ENCODE results near the gene FBXO17. TPM values are rescaled to one million over a fixed set of nuclear protein-coding genes. Genes with fewer than 3 reads are reported as not detected.

The FBXO17 gene
- total and polyA plus RNA-seq, 4 donors, result 8.3 to 33.0 (median 24.8) TPM

- DNase-seq (peak in 1 of 2 donors; percentile 50), ATAC-seq (ENCODE audit: low FRiP score) (no peak)
- intact Hi-C loops (cut with DNase I), result no loop called here
- Histone ChIP-seq H3K36me3 (ENCODE audit: control insufficient read depth in 1 of 2, insufficient read depth in 2 of 2, low read length in 1 of 2) (no peaks in the 10 kb centered on the region), H3K27ac (ENCODE audit: low read depth in 1 of 2, low read length in 2 of 2) (no peak overlapping the region), H3K27me3 (ENCODE audit: control insufficient read depth in 1 of 2, insufficient read depth in 2 of 2, low read length in 1 of 2) (no peaks in the 10 kb centered on the region), H3K4me3 (ENCODE audit: low read length in 2 of 2) (no peak overlapping the region), H3K4me1 (ENCODE audit: control insufficient read depth in 1 of 2, insufficient read depth in 2 of 2, low read length in 2 of 2) (no peaks in the 10 kb centered on the region), H3K9me3 (ENCODE audit: control insufficient read depth, low read length) (no peaks in the 10 kb centered on the region)
- WGBS, 2 donors, result 87 to 89% methylated on average over 10 of the region's 10 CpGs
Measured at GRCh38 chr19:38918526-38918925, 57.0 kb downstream of the FBXO17 start.

GRCh38 chr19:38917921-38918491 lies 57.5 kb downstream of the FBXO17 start:
- WGBS, 2 donors, result 72 to 83% methylated on average over 13 of the region's 13 CpGs
- no peaks in the 10 kb centered on the region for H3K36me3 ChIP-seq (ENCODE audit: control insufficient read depth in 1 of 2, insufficient read depth in 2 of 2, low read length in 1 of 2)
- H3K4me3 ChIP-seq (ENCODE audit: low read length in 2 of 2), result no peak overlapping the region
- no peaks in the 10 kb centered on the region for H3K9me3 ChIP-seq (ENCODE audit: control insufficient read depth, low read length)
- intact Hi-C loops (cut with DNase I), result no loop called here
- peak in 1 of 2 donors; percentile 64 for DNase-seq
- no peaks in the 10 kb centered on the region for H3K4me1 ChIP-seq (ENCODE audit: control insufficient read depth in 1 of 2, insufficient read depth in 2 of 2, low read length in 2 of 2)
- no peak overlapping the region for H3K27ac ChIP-seq (ENCODE audit: low read depth in 1 of 2, low read length in 2 of 2)
- ATAC-seq (ENCODE audit: low FRiP score), result no peak
- H3K27me3 ChIP-seq (ENCODE audit: control insufficient read depth in 1 of 2, insufficient read depth in 2 of 2, low read length in 1 of 2), result no peaks in the 10 kb centered on the region

- Histone ChIP-seq H3K36me3 (ENCODE audit: control insufficient read depth in 1 of 2, insufficient read depth in 2 of 2, low read length in 1 of 2) (no peaks in the 10 kb centered on the region), H3K4me3 (ENCODE audit: low read length in 2 of 2) (no peak overlapping the region), H3K9me3 (ENCODE audit: control insufficient read depth, low read length) (no peaks in the 10 kb centered on the region), H3K27me3 (ENCODE audit: control insufficient read depth in 1 of 2, insufficient read depth in 2 of 2, low read length in 1 of 2) (no peaks in the 10 kb centered on the region), H3K27ac (ENCODE audit: low read depth in 1 of 2, low read length in 2 of 2) (no peak overlapping the region), H3K4me1 (ENCODE audit: control insufficient read depth in 1 of 2, insufficient read depth in 2 of 2, low read length in 2 of 2) (no peaks in the 10 kb centered on the region)
- 82 to 85% methylated on average over 9 of the region's 9 CpGs for WGBS, 2 donors
- DNase-seq, result peak in 1 of 2 donors; percentile 69
- intact Hi-C loops (cut with DNase I), result no loop called here
- ATAC-seq (ENCODE audit: low FRiP score), result no peak
Measured at GRCh38 chr19:38917516-38917915, 58.0 kb downstream of the FBXO17 start.

GRCh38 chr19:38915329-38916321 lies 59.9 kb downstream of the FBXO17 start:
- Histone ChIP-seq H3K9me3 (ENCODE audit: control insufficient read depth, low read length) (no peaks in the 10 kb centered on the region), H3K27ac (ENCODE audit: low read depth in 1 of 2, low read length in 2 of 2) (no peak overlapping the region), H3K4me1 (ENCODE audit: control insufficient read depth in 1 of 2, insufficient read depth in 2 of 2, low read length in 2 of 2) (no peaks in the 10 kb centered on the region), H3K27me3 (ENCODE audit: control insufficient read depth in 1 of 2, insufficient read depth in 2 of 2, low read length in 1 of 2) (no peaks in the 10 kb centered on the region), H3K4me3 (ENCODE audit: low read length in 2 of 2) (no peak overlapping the region), H3K36me3 (ENCODE audit: control insufficient read depth in 1 of 2, insufficient read depth in 2 of 2, low read length in 1 of 2) (no peaks in the 10 kb centered on the region)
- WGBS, 2 donors, result 91% methylated on average over 42 to 44 of the region's 44 CpGs
- intact Hi-C loops (cut with DNase I), result no loop called here
- DNase-seq (peak in 1 of 2 donors; percentile 73), ATAC-seq (ENCODE audit: low FRiP score) (no peak)

GRCh38 chr19:38913958-38914357 lies 61.6 kb downstream of the FBXO17 start:
- Histone ChIP-seq H3K4me1 (ENCODE audit: control insufficient read depth in 1 of 2, insufficient read depth in 2 of 2, low read length in 2 of 2) (no peaks in the 10 kb centered on the region), H3K27ac (ENCODE audit: low read depth in 1 of 2, low read length in 2 of 2) (no peak overlapping the region), H3K27me3 (ENCODE audit: control insufficient read depth in 1 of 2, insufficient read depth in 2 of 2, low read length in 1 of 2) (no peaks in the 10 kb centered on the region), H3K9me3 (ENCODE audit: control insufficient read depth, low read length) (no peaks in the 10 kb centered on the region), H3K36me3 (ENCODE audit: control insufficient read depth in 1 of 2, insufficient read depth in 2 of 2, low read length in 1 of 2) (no peaks in the 10 kb centered on the region), H3K4me3 (ENCODE audit: low read length in 2 of 2) (no peak overlapping the region)
- ATAC-seq (ENCODE audit: low FRiP score) (no peak), DNase-seq (peak in 1 of 2 donors; percentile 63)
- intact Hi-C loops (cut with DNase I), result no loop called here
- WGBS, 2 donors, result 94 to 96% methylated on average over 8 of the region's 8 CpGs

GRCh38 chr19:38912600-38913514 lies 62.7 kb downstream of the FBXO17 start:
- Histone ChIP-seq H3K9me3 (ENCODE audit: control insufficient read depth, low read length) (no peaks in the 10 kb centered on the region), H3K4me3 (ENCODE audit: low read length in 2 of 2) (no peak overlapping the region), H3K27me3 (ENCODE audit: control insufficient read depth in 1 of 2, insufficient read depth in 2 of 2, low read length in 1 of 2) (no peaks in the 10 kb centered on the region), H3K4me1 (ENCODE audit: control insufficient read depth in 1 of 2, insufficient read depth in 2 of 2, low read length in 2 of 2) (no peaks in the 10 kb centered on the region), H3K27ac (ENCODE audit: low read depth in 1 of 2, low read length in 2 of 2) (no peak overlapping the region), H3K36me3 (ENCODE audit: control insufficient read depth in 1 of 2, insufficient read depth in 2 of 2, low read length in 1 of 2) (no peaks in the 10 kb centered on the region)
- DNase-seq (no peak), ATAC-seq (ENCODE audit: low FRiP score) (no peak)
- intact Hi-C loops (cut with DNase I), result no loop called here
- WGBS, 2 donors, result 76 to 77% methylated on average over 12 of the region's 12 CpGs

- peak; percentile 17 for ATAC-seq (ENCODE audit: low FRiP score)
- H3K27ac ChIP-seq (ENCODE audit: low read depth in 1 of 2, low read length in 2 of 2), result no peak overlapping the region
- no peaks in the 10 kb centered on the region for H3K27me3 ChIP-seq (ENCODE audit: control insufficient read depth in 1 of 2, insufficient read depth in 2 of 2, low read length in 1 of 2)
- no peak for DNase-seq
- WGBS, 2 donors, result 47% methylated on average over 16 of the region's 16 CpGs
- peaks cover 0 to 2% of the 10 kb centered on the region in 2 donors for H3K36me3 ChIP-seq (ENCODE audit: control insufficient read depth in 1 of 2, insufficient read depth in 2 of 2, low read length in 1 of 2)
- no peak overlapping the region for H3K4me3 ChIP-seq (ENCODE audit: low read length in 2 of 2)
- intact Hi-C loops (cut with DNase I), result no loop called here
- no peaks in the 10 kb centered on the region for H3K4me1 ChIP-seq (ENCODE audit: control insufficient read depth in 1 of 2, insufficient read depth in 2 of 2, low read length in 2 of 2)
- no peaks in the 10 kb centered on the region for H3K9me3 ChIP-seq (ENCODE audit: control insufficient read depth, low read length)
Measured at GRCh38 chr19:38911388-38912001, 64.0 kb downstream of the FBXO17 start.

- intact Hi-C loops (cut with DNase I), result no loop called here
- Histone ChIP-seq H3K27ac (ENCODE audit: low read depth in 1 of 2, low read length in 2 of 2) (no peak overlapping the region), H3K27me3 (ENCODE audit: control insufficient read depth in 1 of 2, insufficient read depth in 2 of 2, low read length in 1 of 2) (no peaks in the 10 kb centered on the region), H3K9me3 (ENCODE audit: control insufficient read depth, low read length) (no peaks in the 10 kb centered on the region), H3K4me1 (ENCODE audit: control insufficient read depth in 1 of 2, insufficient read depth in 2 of 2, low read length in 2 of 2) (no peaks in the 10 kb centered on the region), H3K4me3 (ENCODE audit: low read length in 2 of 2) (no peak overlapping the region), H3K36me3 (ENCODE audit: control insufficient read depth in 1 of 2, insufficient read depth in 2 of 2, low read length in 1 of 2) (peaks cover 0 to 2% of the 10 kb centered on the region in 2 donors)
- ATAC-seq (ENCODE audit: low FRiP score), result no peak
- 91 to 92% methylated on average over 8 to 12 of the region's 12 CpGs for WGBS, 2 donors
- DNase-seq, result no peak
Measured at GRCh38 chr19:38910488-38910887, 65.1 kb downstream of the FBXO17 start.

Measured in aorta (tissue), 5 donors.